ENCODE measurements around the gene CTAGE1. TPM values are rescaled to one million over a fixed set of nuclear protein-coding genes. Genes with fewer than 3 reads are reported as not detected.

Gene CTAGE1
- total RNA-seq, 1 donor from 2014 or later, result not detected

DNA sequence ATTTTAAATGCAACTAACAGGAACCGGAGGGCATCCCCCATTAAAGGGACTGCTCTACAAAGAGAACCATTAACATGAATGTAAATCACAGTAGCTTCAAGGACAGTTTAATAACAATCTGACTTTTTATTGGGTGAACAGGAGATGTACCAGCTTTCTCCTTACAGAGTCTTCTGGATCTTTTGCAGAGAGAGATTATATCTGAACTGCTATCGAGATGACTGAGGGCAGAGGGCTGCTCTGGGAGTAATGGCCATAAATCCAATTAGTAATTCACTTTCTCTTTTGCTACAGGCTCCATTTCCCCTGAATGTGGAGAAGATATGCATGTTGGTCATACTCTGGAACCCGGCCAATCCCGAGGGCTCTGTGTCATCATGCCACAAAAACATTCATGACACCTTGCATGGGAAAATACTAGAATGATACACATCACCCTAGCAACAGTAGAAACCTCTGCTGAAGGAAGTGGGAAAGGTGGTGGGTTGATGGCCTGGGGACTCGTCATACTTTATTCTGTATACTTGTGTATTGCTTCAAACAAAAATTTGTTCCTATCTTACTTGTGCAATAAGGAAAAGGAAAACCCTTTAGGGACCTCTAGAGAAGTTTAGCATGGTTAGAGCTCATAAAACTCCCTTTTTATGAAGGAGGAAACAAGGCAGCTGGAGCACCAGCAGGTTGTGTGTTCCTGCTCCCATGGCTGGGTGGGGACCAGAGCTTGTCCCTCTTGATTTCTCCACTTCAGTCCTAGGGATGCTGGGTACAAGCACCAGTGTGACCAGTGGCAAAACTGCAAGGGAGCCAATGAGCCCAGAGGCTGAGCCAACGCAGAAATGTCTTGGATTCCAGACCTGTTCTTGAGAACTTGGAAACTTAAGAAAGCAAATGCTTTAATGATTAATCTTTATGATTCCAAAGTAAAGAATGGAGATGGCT lies 26.0 kb downstream of the CTAGE1 start:
- DNase-seq (ENCODE audit: extremely low spot score, unreplicated experiment), result no peak
- Mint-ChIP-seq H3K27ac (no peak overlapping the region), H3K27me3 (no peaks in the 10 kb centered on the region), H3K4me1 (ENCODE audit: unreplicated experiment) (no peaks in the 10 kb centered on the region), H3K4me3 (no peak overlapping the region), H3K36me3 (no peaks in the 10 kb centered on the region), H3K9me3 (no peaks in the 10 kb centered on the region)
- TF ChIP-seq CTCF (conservative IDR thresholded peaks at IDR 0.05), result no peak

DNA sequence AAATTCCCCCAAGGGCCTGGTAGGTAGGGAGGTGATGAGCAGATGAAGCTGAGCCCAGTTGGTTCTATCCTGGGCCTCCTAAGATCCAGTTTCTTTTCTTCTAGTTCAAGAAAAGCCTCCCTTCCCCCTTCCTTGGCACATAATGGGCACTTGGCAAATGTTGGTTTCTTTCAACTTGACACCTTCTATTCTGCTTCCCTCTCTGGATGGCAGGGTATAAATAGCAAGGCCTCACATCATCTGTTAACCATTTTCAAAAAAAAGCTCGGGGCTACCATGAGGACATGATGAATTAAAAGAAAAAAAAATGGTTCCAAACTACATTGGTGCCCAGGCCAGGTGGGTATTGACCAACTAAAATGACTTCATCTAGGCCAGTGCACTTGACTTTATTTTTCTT lies 29.9 kb downstream of the CTAGE1 start:
- no peaks in the 10 kb centered on the region for H3K36me3 Mint-ChIP-seq
- H3K4me1 Mint-ChIP-seq (ENCODE audit: unreplicated experiment), result no peaks in the 10 kb centered on the region
- TF ChIP-seq CTCF (conservative IDR thresholded peaks at IDR 0.05), result no peak
- H3K27me3 Mint-ChIP-seq, result no peaks in the 10 kb centered on the region
- H3K9me3 Mint-ChIP-seq, result no peaks in the 10 kb centered on the region
- DNase-seq (ENCODE audit: extremely low spot score, unreplicated experiment), result no peak
- H3K4me3 Mint-ChIP-seq, result no peak overlapping the region
- no peak overlapping the region for H3K27ac Mint-ChIP-seq

DNA sequence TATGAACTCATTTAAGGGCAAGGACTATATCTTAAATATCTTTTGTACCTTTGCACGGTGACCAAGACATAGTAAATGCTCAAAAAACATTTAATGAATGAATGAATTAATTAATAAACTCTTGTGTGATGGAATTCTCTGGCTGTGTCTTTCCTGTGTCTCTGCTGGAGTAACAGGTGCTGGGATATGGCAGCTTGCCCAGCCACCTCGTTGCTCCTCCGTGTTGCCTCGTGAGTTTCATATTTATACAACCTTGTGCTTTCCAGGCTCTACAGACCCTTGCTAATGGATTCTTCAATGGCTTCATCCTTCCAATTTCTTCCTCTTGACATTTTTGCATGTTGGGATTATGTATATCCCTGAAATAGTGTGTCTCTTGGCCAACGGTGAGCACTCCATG lies 30.4 kb downstream of the CTAGE1 start:
- Mint-ChIP-seq H3K4me1 (ENCODE audit: unreplicated experiment) (no peaks in the 10 kb centered on the region), H3K27ac (no peak overlapping the region), H3K36me3 (no peaks in the 10 kb centered on the region), H3K27me3 (no peaks in the 10 kb centered on the region), H3K9me3 (no peaks in the 10 kb centered on the region), H3K4me3 (no peak overlapping the region)
- TF ChIP-seq CTCF (conservative IDR thresholded peaks at IDR 0.05), result no peak
- DNase-seq (ENCODE audit: extremely low spot score, unreplicated experiment), result no peak

GRCh38 chr18:22385718-22386117 lies 32.0 kb downstream of the CTAGE1 start:
- Mint-ChIP-seq H3K9me3 (no peaks in the 10 kb centered on the region), H3K36me3 (no peaks in the 10 kb centered on the region), H3K4me1 (ENCODE audit: unreplicated experiment) (no peaks in the 10 kb centered on the region), H3K4me3 (no peak overlapping the region), H3K27ac (no peak overlapping the region), H3K27me3 (peaks cover 7% of the 10 kb centered on the region)
- no peak for TF ChIP-seq CTCF (conservative IDR thresholded peaks at IDR 0.05)
- DNase-seq (ENCODE audit: extremely low spot score, unreplicated experiment), result no peak

GRCh38 chr18:22378672-22379282 lies 38.9 kb downstream of the CTAGE1 start:
- no peak overlapping the region for H3K4me3 Mint-ChIP-seq
- no peak overlapping the region for H3K27ac Mint-ChIP-seq
- no peaks in the 10 kb centered on the region for H3K4me1 Mint-ChIP-seq (ENCODE audit: unreplicated experiment)
- peaks cover 4% of the 10 kb centered on the region for H3K9me3 Mint-ChIP-seq
- DNase-seq (ENCODE audit: extremely low spot score, unreplicated experiment), result no peak
- peak; percentile 68 for TF ChIP-seq CTCF (conservative IDR thresholded peaks at IDR 0.05)
- H3K36me3 Mint-ChIP-seq, result no peaks in the 10 kb centered on the region
- peaks cover 23% of the 10 kb centered on the region for H3K27me3 Mint-ChIP-seq

All from type B pancreatic cell (in vitro differentiated cells).